HG03469 (cell line): ENCODE measurements around the gene WDR36.
A peak's percentile ranks its signal among the peaks of the same experiment; 100 is the strongest.
"Not testable (repeated sequence)": the region's sequence is repeated elsewhere in the genome, so short reads cannot be mapped to it uniquely, and the experiment has no call there.

Experiments
- ATAC-seq: cut with Tn5 transposase; IDR thresholded peaks from one replicate; pipeline ENCODE4 v1.9.1; 2021; ENCODE audit warnings: mild to moderate bottlenecking, moderate library complexity, moderate number of reproducible peaks; ENCODE audit not compliant: unreplicated experiment

The WDR36 gene

GRCh38 chr5:111134087-111134486, 41.9 kb downstream of the WDR36 start:
- no peak for ATAC-seq

GRCh38 chr5:111134864-111135263, 42.7 kb downstream of the WDR36 start:
- ATAC-seq: no peak

- no peak for ATAC-seq
Observed at GRCh38 chr5:111135363-111135762, 43.2 kb downstream of the WDR36 start.

- ATAC-seq: no peak
Observed at GRCh38 chr5:111135946-111136345, 43.8 kb downstream of the WDR36 start.

- ATAC-seq: no peak
Observed at GRCh38 chr5:111138096-111138495, 45.9 kb downstream of the WDR36 start.

- ATAC-seq: not testable (repeated sequence)
Observed at GRCh38 chr5:111141471-111141870, 49.3 kb downstream of the WDR36 start.

GRCh38 chr5:111142932-111143331, 50.8 kb downstream of the WDR36 start:
- no peak for ATAC-seq

GRCh38 chr5:111143910-111144309, 51.8 kb downstream of the WDR36 start:
- no peak for ATAC-seq

- ATAC-seq: peak; percentile 93
Observed at GRCh38 chr5:111144352-111144930, 52.3 kb downstream of the WDR36 start.

- ATAC-seq: no peak
Observed at GRCh38 chr5:111146053-111146452, 53.9 kb downstream of the WDR36 start.

GRCh38 chr5:111147502-111147901, 55.4 kb downstream of the WDR36 start:
- no peak for ATAC-seq

GRCh38 chr5:111151998-111152397, 59.9 kb downstream of the WDR36 start:
- no peak for ATAC-seq

- no peak for ATAC-seq
Observed at GRCh38 chr5:111153483-111153882, 61.3 kb downstream of the WDR36 start.

GRCh38 chr5:111153945-111154344, 61.8 kb downstream of the WDR36 start:
- no peak for ATAC-seq

- ATAC-seq: no peak
Observed at GRCh38 chr5:111158105-111158744, 66.1 kb downstream of the WDR36 start.

- ATAC-seq: no peak
Observed at GRCh38 chr5:111159845-111160244, 67.7 kb downstream of the WDR36 start.

- ATAC-seq: no peak
Observed at GRCh38 chr5:111163000-111163399, 70.9 kb downstream of the WDR36 start.

GRCh38 chr5:111165058-111165457, 72.9 kb downstream of the WDR36 start:
- ATAC-seq: no peak

- no peak for ATAC-seq
Observed at GRCh38 chr5:111167551-111167950, 75.4 kb downstream of the WDR36 start.

GRCh38 chr5:111168608-111169007, 76.5 kb downstream of the WDR36 start:
- ATAC-seq: no peak

GRCh38 chr5:111169269-111169668, 77.1 kb downstream of the WDR36 start:
- no peak for ATAC-seq

- no peak for ATAC-seq
Observed at GRCh38 chr5:111170279-111170678, 78.1 kb downstream of the WDR36 start.

GRCh38 chr5:111172504-111172903, 80.4 kb downstream of the WDR36 start:
- no peak for ATAC-seq
